NCI-H2196 (cell line): ENCODE results near the gene HEYL.

Source experiments
- DNase-seq: peaks from one replicate; lab custom pipeline; 2025; ENCODE audit not compliant: unreplicated experiment; lab: John Stamatoyannopoulos, UW

HEYL gene

DNA sequence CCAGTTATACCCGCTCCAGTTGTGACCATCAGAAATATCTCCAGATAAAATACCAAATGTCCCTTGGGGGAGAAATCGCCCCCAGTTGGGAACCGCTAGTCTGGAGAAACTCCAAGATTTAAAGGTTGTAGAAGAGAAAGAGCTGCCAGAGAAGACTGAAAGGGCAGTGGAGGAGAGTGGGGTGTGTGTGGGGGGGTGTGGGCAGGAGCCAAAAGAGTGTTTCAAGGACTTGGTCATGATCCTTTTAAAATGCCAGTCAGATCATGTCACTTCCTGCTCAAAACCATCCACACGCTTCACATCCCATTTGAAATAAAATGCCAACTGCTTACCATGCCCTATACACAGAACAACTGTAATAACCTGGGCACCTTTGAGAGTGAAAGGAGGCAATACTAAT, 3.4 kb upstream of the HEYL start:
- no peak for DNase-seq

- DNase-seq, result no peak
These were observed 1.4 kb upstream of the HEYL start for GRCh38 chr1:39640861-39641260.

GRCh38 chr1:39638965-39639304, 508 bp downstream of the HEYL start:
- DNase-seq, result no peak

GRCh38 chr1:39637361-39637760, 2.1 kb downstream of the HEYL start:
- no peak for DNase-seq

- DNase-seq, result no peak
These were observed 3.6 kb downstream of the HEYL start for GRCh38 chr1:39635871-39636210.

DNA sequence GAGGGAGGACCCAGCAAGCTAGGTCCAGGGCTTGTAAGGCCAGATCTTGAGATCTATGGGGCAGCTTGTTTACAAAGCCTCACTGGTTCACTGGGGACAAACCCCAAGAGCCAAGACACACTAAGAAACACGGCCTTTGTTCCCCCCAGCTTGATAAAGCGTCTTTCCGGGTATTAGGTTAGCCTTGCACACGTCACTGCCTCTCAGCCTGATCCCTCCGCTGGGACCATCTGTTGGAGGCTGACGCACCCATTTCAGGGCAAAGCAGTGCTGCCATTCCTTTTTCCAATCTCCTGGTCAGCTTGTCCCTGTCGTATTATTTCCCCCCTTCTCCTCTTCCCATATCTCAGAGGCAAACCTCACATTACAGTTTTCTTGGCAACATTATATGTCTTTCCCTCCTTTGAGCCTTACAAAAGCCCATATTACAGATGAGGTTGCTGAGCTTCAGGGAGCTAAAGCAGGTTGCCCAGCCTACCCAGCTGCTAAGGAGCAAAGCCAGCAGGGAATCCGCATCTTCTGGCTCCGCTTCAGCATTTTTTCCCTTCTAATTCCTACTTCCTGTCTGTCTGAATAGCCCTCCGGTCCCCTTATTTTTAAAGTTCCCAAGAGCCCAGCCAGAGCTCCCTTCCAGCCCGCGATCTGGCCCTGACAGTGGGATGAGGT, 4.1 kb downstream of the HEYL start:
- no peak for DNase-seq

DNA sequence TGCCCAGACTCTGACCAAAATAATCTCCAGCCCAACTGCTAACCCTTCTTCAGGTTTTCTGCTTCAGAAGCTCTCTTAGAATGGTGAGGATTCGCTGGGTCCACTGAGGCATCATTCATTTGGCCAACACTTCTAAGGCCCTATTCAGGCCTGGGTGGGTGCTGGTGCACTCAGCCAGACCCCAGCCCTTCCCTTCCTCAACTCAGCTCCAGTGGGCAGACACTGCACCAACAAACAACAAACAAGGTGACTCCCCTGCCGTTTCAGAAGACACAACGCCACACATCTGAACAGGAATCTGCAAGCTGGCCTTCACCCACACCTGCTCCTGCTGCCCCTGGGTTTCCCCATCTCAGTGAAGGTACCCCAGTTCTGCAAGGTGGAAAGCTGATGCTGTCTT, 6.0 kb downstream of the HEYL start:
- no peak for DNase-seq

GRCh38 chr1:39632682-39633417, 6.6 kb downstream of the HEYL start:
- no peak for DNase-seq

- no peak for DNase-seq
These were observed 7.1 kb downstream of the HEYL start for GRCh38 chr1:39632323-39632681.

GRCh38 chr1:39631361-39632322, 7.8 kb downstream of the HEYL start:
- no peak for DNase-seq

DNA sequence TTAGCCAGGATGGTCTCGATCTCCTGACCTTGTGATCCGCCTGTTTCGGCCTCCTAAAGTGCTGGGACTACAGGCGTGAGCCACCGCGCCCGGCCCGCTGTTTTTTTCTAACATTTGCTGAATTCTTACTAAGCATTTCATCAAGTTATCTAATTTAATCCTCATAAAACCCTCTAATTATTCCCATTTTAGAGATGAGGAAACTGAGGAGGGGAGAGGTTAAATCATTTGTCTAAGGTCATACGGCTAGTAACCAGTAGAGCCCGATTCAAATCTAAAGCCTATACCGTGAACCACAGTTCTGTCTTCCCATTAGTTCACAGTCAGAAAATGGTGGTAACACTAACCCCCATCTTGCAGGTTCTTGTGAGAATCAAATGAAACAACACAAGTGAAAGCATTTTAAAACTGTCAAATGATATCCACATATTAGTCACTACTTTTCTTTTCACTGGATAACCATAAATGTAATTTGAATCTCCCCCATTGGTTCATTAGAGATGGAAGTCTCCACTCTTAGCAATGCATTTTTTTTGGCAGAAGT, 10.6 kb downstream of the HEYL start:
- no peak for DNase-seq

- no peak for DNase-seq
These were observed 12.8 kb downstream of the HEYL start for GRCh38 chr1:39626646-39627045.

- DNase-seq, result no peak
These were observed 13.8 kb downstream of the HEYL start for GRCh38 chr1:39625462-39626273.

- DNase-seq, result no peak
These were observed 14.4 kb downstream of the HEYL start for GRCh38 chr1:39625009-39625408.

DNA sequence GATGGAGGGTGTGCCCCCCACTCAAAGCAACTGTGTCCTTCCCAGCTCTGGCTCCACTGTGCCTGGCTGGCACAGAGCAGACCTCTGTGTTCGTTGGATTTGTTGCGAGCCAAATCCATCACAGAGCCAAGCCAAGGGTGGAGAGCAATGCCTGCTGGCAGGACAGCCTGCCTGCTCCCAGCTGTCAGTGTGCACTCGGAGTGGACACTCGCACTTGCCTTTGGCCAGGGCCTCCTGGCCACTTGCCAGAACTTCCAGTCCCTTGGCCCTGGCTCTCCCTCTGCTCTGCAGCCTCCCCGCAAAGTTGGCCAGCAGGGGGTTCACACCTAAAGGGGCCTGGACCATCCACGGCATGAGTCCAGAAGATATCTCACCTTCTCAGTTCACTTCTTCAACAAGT, 16.4 kb downstream of the HEYL start:
- DNase-seq, result no peak

DNA sequence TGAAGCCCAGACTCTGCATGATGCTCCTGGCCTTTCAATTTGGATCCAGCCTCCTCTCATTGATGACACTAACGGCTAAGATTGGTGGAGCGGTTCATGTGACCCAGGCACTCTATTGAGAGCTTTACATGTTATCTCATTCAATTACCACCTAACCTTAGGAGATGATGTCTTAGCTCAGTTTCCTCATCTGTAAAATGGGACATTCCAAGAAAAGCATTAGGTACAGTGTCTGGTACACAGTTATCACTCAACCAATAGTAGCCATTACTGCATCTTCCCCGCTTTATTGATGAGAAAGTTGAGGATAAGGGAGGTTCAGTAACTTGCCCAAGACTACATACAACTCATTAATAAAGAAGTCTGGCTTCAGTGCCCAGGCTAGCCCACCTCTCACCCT, 17.0 kb downstream of the HEYL start:
- no peak for DNase-seq

- no peak for DNase-seq
These were observed 18.7 kb downstream of the HEYL start for GRCh38 chr1:39620659-39621165.

DNA sequence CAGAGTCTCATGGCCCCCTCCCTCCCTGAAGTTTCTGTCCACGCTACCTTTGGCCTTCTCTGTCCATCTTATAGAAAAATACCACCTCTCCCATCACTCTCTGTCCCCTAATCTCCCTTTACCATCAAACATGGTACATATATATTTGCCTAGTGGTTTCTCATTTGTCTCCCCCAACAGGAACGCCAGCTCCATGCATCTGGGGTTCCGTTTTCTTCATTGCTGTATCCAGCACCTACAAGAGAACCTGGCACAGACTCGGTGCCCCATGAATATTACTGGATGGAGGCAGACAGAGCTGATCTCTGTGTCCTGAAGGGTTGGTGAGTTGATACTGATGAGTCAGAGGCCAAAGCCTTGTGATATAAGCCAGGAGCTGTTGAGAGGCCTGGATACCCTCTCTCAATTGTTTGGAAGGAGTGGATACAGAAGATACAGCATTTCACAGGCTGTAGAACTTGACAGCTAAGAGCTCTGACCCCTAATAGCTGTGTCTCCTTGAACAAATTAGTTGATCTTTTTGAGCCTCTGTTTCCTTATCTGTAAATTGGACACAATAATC, 21.9 kb downstream of the HEYL start:
- DNase-seq, result no peak

DNA sequence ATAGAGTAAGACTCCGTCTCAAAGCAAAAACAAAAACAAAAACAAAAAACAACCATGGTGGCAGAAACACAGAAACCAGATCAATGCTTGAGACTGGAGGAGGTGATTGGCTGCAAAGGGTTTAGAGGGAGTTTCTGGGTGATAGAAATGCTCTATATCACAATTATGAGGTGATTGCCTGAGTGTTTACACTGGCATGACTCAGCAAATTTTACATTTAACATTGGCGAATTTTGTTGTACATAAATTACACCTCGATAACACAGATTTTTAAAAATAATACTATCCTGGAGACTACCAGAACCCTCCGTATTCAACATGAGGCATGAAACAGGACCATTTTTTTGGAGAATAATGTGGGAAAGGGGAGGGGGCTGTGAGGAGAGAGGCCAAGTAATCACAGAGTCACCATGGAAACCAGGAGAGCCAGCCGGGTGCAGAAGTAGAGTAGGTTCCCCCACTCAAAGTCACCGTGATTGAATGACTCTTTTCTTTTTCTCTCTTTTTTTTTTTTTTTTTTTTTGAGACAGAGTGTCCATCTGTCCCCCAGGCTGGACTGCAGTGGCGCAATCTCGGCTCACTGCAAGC, 24.3 kb downstream of the HEYL start:
- no peak for DNase-seq

DNA sequence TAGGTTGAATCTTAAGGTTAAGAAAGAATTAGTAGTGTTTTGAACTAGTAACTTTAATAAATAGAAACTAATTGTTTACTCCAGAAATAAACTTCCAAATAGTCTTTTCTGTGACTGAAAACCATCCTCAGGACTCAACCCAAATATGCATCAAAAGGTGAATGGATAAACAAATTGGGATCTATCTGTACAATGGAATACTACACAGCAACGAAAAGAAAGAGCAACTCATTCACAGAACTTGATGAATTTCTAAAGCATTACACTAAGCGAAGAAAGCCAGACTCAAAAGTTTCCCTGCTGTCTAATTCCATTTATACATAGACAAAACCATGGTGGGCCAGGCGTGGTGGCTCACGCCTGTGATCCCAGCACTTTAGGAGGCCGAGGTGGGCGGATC, 25.0 kb downstream of the HEYL start:
- DNase-seq, result no peak
